Activated naive CD4-positive, alpha-beta T cell treated with anti-CD3 and anti-CD28 coated beads, Interleukin-2, amount 10 ng/mL, durations not matched to agents 7 days and 5 days (primary cell): ENCODE data around the gene NAA25.
A peak's percentile ranks its signal among the peaks of the same experiment; 100 is the strongest.
"Not testable (repeated sequence)": the region's sequence is repeated elsewhere in the genome, so short reads cannot be mapped to it uniquely, and the experiment has no call there.

ENCODE experiments used
- CTCF ChIA-PET: fragments of 350-600 bp; sonication (Branson Sonifier 250); formaldehyde crosslinking; loops from one replicate; lab custom pipeline; 2021; ENCODE audit warnings: antibody characterized with exemption; lab: Charles Lee
- DNase-seq: peaks from one replicate; pipeline ENCODE4 v3.0.0-alpha.2; 2020
- H3K27ac Mint-ChIP-seq: one replicate; pipeline ENCODE4 v1.8.0; 2021; ENCODE audit warnings: mild to moderate bottlenecking, moderate library complexity, mixed read lengths
- H3K27me3 Mint-ChIP-seq: one replicate; pipeline ENCODE4 v1.8.0; 2021; ENCODE audit warnings: mild to moderate bottlenecking, mixed read lengths
- H3K36me3 Mint-ChIP-seq: one replicate; pipeline ENCODE4 v1.8.0; 2021; ENCODE audit warnings: mixed read lengths
- H3K4me1 Mint-ChIP-seq: one replicate; pipeline ENCODE4 v1.8.0; 2021; ENCODE audit warnings: mixed read lengths
- H3K4me3 Mint-ChIP-seq: one replicate; pipeline ENCODE4 v1.8.0; 2021; ENCODE audit warnings: mild to moderate bottlenecking, moderate library complexity, mixed read lengths
- H3K9me3 Mint-ChIP-seq: one replicate; pipeline ENCODE4 v1.8.0; 2021; ENCODE audit warnings: mixed read lengths

Gene NAA25

DNA sequence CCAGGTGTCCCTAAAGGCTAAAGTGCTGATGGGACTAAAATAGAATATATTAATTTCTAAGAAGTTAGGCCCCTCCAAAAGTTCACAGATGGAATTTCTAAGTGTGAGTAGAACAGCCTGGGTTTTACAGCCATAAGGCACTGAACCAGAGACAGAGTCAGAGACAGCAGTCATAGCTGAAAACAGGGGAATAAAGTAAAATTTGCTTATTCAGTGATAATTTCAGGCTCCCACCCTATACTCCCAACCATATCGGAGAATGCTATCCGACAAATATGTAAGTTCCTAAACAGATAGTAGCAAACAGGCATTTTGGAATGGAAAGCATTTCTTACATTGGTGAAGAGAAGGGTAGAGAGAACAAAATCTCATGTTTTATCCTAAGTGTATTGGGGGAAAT, 45.3 kb downstream of the NAA25 start:
- Mint-ChIP-seq H3K27me3 (no peaks in the 10 kb centered on the region), H3K4me3 (no peak overlapping the region), H3K9me3 (no peaks in the 10 kb centered on the region), H3K4me1 (no peaks in the 10 kb centered on the region), H3K27ac (no peak overlapping the region), H3K36me3 (peaks cover 42% of the 10 kb centered on the region)
- DNase-seq: no peak
- CTCF ChIA-PET: no interaction called here

DNA sequence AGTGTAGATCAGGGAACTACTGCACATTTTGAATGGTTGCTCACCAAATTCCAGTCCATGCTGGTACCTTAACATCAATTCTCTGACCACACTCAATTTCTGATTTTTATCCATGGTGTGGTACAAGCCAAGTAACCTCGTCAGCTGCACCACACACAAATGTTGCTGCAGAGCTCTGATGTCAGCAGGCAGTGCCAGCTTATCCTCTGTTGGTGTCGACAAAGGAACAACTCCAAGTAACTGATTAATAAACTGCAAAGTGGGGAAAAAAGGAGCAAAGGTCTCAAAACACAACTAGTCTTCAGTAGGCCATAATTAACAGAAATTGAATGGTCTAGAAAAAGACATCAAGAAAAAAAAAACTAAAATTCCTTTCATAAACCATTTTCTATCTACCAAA, 47.4 kb downstream of the NAA25 start:
- peaks cover 36% of the 10 kb centered on the region for H3K36me3 Mint-ChIP-seq
- peak overlapping the region; percentile 17 for H3K27ac Mint-ChIP-seq
- H3K4me1 Mint-ChIP-seq: no peaks in the 10 kb centered on the region
- H3K9me3 Mint-ChIP-seq: no peaks in the 10 kb centered on the region
- no peak for DNase-seq
- no peaks in the 10 kb centered on the region for H3K27me3 Mint-ChIP-seq
- no peak overlapping the region for H3K4me3 Mint-ChIP-seq
- CTCF ChIA-PET: interaction anchor here (0.9 kb wide), 1 partner anchor 9 kb away, joined by 5 read pairs; no protein-coding TSS in a partner anchor

DNA sequence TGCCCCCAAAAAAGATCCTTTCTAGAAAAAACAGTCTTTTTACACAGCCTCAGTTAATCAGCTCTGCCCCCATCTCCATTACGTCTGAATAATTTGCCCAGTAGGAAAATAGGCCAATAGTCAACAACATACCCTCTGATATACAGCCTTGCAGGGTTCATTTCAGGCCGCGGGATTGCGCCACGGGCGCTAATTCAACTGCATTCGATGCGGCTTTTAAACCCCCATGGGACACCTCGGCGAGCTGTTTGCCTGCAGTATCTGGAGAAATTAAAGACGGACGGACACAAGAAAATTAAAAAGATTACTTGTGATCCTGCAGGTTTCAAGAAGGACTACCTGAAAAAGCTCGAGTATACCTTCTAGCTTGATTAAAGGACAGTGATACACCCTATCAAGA, 59.2 kb downstream of the NAA25 start:
- CTCF ChIA-PET: no interaction called here
- peaks cover 50% of the 10 kb centered on the region for H3K36me3 Mint-ChIP-seq
- no peak overlapping the region for H3K4me3 Mint-ChIP-seq
- H3K9me3 Mint-ChIP-seq: no peaks in the 10 kb centered on the region
- no peaks in the 10 kb centered on the region for H3K27me3 Mint-ChIP-seq
- no peaks in the 10 kb centered on the region for H3K4me1 Mint-ChIP-seq
- DNase-seq: no peak
- H3K27ac Mint-ChIP-seq: no peak overlapping the region

DNA sequence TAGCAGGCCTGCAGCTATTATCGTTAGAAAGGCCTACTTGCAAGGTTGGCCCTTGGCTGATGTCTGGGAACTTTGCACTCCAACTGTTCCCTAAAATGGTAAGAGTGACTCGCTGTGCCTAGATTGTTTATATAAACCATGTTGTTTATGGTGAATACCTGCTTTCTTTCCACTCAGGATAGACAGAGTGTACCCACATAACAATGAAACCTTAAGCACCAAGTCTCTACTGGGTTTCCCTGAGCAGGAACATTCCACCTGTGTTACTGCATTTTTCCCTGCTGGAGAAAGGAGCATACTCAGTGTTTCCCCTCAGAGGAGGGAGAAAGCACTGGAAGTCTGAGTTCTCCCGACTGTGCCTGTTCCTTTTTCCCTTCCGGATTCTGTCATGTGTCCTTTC, 62.6 kb downstream of the NAA25 start:
- DNase-seq: no peak
- Mint-ChIP-seq H3K4me3 (no peak overlapping the region), H3K27ac (peak overlapping the region; percentile 56), H3K36me3 (peaks cover 42% of the 10 kb centered on the region), H3K4me1 (no peaks in the 10 kb centered on the region), H3K27me3 (no peaks in the 10 kb centered on the region), H3K9me3 (no peaks in the 10 kb centered on the region)
- CTCF ChIA-PET: no interaction called here

DNA sequence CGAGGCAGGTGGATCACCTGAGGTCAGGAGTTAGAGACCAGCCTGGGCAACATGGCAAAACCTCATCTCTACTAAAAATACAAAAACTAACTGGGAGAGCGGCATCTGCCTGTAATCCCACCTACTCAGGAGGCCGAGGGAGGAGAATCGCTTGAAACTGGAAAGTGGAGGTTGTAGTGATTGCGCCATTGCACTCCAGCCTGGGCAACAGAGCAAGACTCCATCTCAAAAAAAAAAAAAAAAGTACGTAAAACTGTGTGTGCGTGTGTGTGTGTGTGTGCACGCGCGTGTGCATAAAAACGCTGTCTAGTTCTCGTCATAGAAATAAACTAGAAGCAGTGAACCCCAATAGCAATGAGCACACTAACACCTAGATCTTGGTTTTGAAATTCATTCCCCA, 72.0 kb downstream of the NAA25 start:
- H3K27ac Mint-ChIP-seq, H3K4me3 Mint-ChIP-seq, CTCF ChIA-PET, DNase-seq, H3K4me1 Mint-ChIP-seq, H3K27me3 Mint-ChIP-seq, H3K9me3 Mint-ChIP-seq: not testable (repeated sequence)
- peaks cover 40% of the 10 kb centered on the region for H3K36me3 Mint-ChIP-seq

DNA sequence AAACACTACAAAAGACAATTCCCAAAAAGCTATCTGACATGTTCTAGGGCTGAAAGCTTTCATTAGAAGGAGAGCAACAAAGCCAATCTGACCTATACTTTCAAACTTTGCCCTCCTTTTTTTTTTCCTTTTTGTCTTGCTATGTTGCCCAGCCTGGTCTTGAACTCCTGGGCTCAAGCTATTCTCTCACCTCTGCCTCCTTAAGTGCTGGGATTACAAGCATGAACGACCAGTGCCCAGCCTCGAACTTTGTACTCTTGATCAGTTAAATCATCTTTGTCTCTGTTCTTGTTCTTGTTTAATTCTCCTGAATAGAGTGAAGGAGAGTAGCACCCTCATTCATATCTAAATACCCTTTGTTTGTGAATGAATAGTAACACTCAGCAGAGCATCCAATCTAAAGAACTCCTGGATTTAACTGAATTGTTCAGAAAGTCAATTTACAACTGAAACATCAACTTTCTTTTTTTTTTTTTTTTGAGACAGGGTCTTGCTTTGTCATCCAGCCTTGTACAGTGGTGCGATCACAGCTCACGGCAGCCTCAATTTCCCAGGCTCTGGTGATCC, 73.3 kb downstream of the NAA25 start:
- CTCF ChIA-PET: interaction anchor here (1.4 kb wide), 1 partner anchor 15 kb away, joined by 4 read pairs; no protein-coding TSS in a partner anchor
- no peaks in the 10 kb centered on the region for H3K9me3 Mint-ChIP-seq
- no peak for DNase-seq
- no peaks in the 10 kb centered on the region for H3K4me1 Mint-ChIP-seq
- H3K27me3 Mint-ChIP-seq: no peaks in the 10 kb centered on the region
- no peak overlapping the region for H3K4me3 Mint-ChIP-seq
- peaks cover 41% of the 10 kb centered on the region for H3K36me3 Mint-ChIP-seq
- peak overlapping the region; percentile 10 for H3K27ac Mint-ChIP-seq

DNA sequence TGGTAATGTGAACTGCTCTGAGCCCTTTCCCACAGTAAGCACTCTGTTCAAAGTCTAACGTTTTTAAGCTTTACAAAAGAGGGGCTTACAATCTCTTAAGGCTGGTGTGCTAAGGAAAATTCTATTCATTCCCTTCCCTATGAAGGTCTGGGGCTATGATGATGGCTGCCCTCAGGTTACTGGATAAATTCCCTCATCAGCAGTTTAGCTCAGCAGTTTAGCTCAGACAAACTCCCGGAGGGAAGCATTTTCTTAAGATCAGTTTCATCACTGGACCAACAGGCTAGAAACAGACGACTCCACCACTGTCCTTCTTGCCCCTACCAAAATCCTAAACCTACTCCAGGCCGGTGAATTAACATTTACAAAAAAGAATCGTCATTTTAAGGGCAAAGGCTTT, 76.3 kb downstream of the NAA25 start:
- CTCF ChIA-PET: interaction anchor here (0.7 kb wide), 1 partner anchor 18 kb away, joined by 3 read pairs; no protein-coding TSS in a partner anchor
- H3K4me1 Mint-ChIP-seq: no peaks in the 10 kb centered on the region
- H3K36me3 Mint-ChIP-seq: peaks cover 38% of the 10 kb centered on the region
- no peak overlapping the region for H3K4me3 Mint-ChIP-seq
- H3K27me3 Mint-ChIP-seq: no peaks in the 10 kb centered on the region
- no peak for DNase-seq
- H3K27ac Mint-ChIP-seq: no peak overlapping the region
- no peaks in the 10 kb centered on the region for H3K9me3 Mint-ChIP-seq

DNA sequence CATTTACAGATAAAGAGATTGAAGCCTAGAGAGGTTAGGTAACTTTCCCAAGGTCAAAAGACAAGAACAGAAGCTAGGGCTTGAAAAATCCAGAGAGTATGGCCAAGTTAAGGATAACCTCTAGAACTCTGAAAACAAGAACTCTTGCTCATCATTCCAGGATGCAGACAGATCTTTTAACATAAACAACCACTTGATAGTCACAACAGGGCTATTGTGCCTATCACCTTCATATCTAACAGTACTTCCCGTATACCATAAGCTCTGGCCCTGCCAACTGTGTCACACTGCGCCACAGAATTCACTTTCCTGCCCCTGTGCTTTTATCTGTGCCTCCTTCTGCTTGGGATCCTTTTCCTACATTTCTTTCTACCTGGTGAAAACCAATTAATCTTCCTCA, 77.1 kb downstream of the NAA25 start:
- DNase-seq: no peak
- Mint-ChIP-seq H3K9me3 (no peaks in the 10 kb centered on the region), H3K27ac (no peak overlapping the region), H3K27me3 (no peaks in the 10 kb centered on the region), H3K4me3 (no peak overlapping the region), H3K4me1 (no peaks in the 10 kb centered on the region), H3K36me3 (peaks cover 36% of the 10 kb centered on the region)
- CTCF ChIA-PET: no interaction called here

DNA sequence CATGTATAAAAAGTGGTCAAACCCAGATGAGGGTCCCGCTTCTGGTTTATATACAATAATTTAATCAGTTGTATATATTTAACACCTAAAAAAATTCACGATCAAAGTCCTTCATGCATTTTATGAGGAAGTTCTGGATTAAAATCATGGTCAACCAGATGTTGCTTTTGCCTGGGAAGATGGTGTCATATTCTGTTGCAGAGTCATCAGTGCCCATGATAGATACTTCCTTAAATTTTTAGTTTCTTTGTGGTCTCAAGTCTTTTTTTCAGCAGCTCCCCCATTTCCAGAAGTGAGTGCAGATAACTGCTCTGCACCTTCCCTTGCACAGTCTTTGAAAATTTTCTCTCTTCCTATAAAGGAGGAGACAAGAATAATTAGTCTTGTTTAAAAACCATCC, 79.3 kb downstream of the NAA25 start:
- no peak overlapping the region for H3K4me3 Mint-ChIP-seq
- peaks cover 13% of the 10 kb centered on the region for H3K4me1 Mint-ChIP-seq
- CTCF ChIA-PET: interaction anchor here (2.4 kb wide), 1 partner anchor 15 kb away, joined by 8 read pairs; no protein-coding TSS in a partner anchor
- H3K9me3 Mint-ChIP-seq: no peaks in the 10 kb centered on the region
- DNase-seq: no peak
- H3K27ac Mint-ChIP-seq: no peak overlapping the region
- no peaks in the 10 kb centered on the region for H3K27me3 Mint-ChIP-seq
- H3K36me3 Mint-ChIP-seq: peaks cover 44% of the 10 kb centered on the region

DNA sequence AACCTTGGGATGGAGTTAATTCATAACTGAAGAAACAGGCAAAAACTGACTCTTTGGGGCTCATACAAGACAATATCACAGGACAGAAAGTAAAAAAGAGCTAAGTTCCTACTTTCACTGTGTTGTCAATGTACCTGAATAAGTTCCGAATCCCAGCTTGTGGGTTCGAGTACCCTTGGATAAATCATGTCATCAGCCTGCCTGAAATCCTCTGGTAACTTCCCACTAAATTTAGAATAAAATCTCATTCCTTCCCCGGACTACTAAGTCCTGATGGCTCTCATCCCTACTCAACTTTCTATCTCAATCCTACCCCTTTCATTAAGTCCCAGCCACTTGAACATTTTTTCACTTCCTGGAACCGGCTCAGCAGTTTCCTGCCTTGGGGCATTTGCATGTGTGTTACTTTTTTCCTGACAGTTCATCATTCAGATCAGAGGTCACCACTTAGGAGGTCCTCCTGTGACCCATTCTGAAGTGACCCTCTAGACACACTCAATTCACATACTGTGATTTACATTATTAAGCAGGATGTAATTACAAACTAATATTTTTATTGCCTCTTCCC, 82.7 kb downstream of the NAA25 start:
- Mint-ChIP-seq H3K27me3 (no peaks in the 10 kb centered on the region), H3K4me1 (peaks cover 13% of the 10 kb centered on the region), H3K4me3 (no peak overlapping the region), H3K27ac (peak overlapping the region; percentile 62), H3K9me3 (no peaks in the 10 kb centered on the region), H3K36me3 (peaks cover 53% of the 10 kb centered on the region)
- DNase-seq: no peak
- CTCF ChIA-PET: no interaction called here

DNA sequence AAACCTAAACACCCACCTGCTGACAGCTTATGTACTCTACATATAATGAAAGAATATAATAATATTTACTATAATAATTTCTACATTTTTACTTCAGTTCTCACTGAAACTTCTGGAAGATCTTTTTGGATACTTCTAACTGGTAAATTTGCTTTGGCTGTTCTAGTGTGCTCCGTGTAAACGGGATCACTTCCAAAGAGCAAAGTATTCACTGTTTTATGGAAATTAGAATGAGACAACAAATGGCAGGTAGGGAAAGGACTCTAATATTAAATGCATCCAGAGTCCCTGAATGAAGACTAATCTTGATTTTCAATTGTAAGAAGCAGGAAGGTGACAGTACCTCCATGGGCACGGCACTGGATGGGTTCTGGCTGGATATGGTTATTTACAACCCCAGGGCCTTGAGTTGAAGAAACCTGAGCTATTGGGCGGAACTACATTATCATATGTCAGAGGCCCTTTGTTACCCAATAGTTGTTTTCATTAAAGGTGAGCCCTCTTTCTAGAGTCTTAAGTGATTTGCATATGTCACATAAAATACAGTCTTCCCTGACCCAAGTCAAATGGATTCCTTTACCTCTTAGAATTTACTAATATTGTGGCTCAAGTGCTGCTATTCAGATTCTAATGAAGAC, 84.7 kb downstream of the NAA25 start:
- no peaks in the 10 kb centered on the region for H3K27me3 Mint-ChIP-seq
- no peak overlapping the region for H3K4me3 Mint-ChIP-seq
- peaks cover 47% of the 10 kb centered on the region for H3K36me3 Mint-ChIP-seq
- no peaks in the 10 kb centered on the region for H3K9me3 Mint-ChIP-seq
- CTCF ChIA-PET: interaction anchor here (1.9 kb wide), 1 partner anchor 10 kb away, joined by 13 read pairs; the partner anchor contains the start of gene ERP29
- H3K27ac Mint-ChIP-seq: no peak overlapping the region
- no peak for DNase-seq
- peaks cover 17% of the 10 kb centered on the region for H3K4me1 Mint-ChIP-seq

DNA sequence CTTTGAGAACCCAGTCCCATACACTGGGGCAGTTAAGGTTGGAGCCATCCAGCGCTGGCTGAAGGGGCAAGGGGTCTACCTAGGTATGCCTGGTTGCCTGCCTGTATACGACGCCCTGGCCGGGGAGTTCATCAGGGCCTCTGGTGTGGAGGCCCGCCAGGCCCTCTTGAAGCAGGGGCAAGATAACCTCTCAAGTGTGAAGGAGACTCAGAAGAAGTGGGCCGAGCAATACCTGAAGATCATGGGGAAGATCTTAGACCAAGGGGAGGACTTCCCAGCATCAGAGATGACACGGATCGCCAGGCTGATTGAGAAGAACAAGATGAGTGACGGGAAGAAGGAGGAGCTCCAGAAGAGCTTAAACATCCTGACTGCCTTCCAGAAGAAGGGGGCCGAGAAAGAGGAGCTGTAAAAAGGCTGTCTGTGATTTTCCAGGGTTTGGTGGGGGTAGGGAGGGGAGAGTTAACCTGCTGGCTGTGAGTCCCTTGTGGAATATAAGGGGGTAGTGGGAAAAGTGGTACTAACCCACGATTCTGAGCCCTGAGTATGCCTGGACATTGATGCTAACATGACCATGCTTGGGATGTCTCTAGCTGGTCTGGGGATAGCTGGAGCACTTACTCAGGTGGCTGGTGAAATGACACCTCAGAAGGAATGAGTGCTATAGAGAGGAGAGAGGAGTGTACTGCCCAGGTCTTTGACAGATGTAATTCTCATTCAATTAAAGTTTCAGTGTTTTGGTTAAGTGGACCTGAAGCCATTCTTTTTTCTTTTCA, 86.2 kb downstream of the NAA25 start:
- H3K27ac Mint-ChIP-seq: no peak overlapping the region

DNA sequence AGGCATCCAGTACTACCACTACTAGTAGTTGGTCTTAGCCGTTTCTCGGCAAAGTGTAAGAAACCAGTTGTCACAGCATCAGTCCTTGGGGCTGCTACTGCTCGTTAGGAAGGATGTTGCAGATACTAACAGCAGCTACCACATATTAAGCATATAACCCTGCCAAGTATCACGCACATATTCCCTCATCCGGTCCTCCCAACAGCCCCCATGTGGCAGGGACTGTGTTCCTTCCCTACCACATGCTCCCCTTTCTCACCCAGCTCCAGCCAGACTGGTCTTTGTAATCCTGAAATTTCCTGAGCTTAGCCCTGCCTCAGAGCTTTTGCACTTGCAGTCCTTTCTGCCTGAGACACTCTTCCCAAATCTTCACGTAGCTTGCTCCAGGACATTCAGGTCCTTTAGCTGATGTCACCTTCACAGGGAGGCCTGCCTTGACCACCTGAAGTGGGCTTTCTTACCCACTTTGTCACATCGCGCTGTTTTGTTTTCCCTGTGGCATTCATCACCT, 87.6 kb downstream of the NAA25 start:
- CTCF ChIA-PET: interaction anchor here (0.6 to 2.2 kb wide), 5 partner anchors 13 to 139 kb away, joined by 3 to 10 read pairs (median 4); no protein-coding TSS in a partner anchor
- Mint-ChIP-seq H3K9me3 (peaks cover 3% of the 10 kb centered on the region), H3K27ac (no peak overlapping the region), H3K27me3 (no peaks in the 10 kb centered on the region), H3K36me3 (peaks cover 57% of the 10 kb centered on the region), H3K4me1 (peaks cover 31% of the 10 kb centered on the region), H3K4me3 (no peak overlapping the region)
- DNase-seq: no peak

More for the DNA sequence above, 86.2 kb downstream of the NAA25 start:
- H3K36me3 Mint-ChIP-seq: peaks cover 51% of the 10 kb centered on the region
- CTCF ChIA-PET: interaction anchor here (1.9 kb wide), 1 partner anchor 8 kb away, joined by 13 read pairs; the partner anchor contains the start of gene ERP29
- H3K27me3 Mint-ChIP-seq: no peaks in the 10 kb centered on the region
- no peaks in the 10 kb centered on the region for H3K9me3 Mint-ChIP-seq
- peaks cover 25% of the 10 kb centered on the region for H3K4me1 Mint-ChIP-seq
- DNase-seq: no peak
- H3K4me3 Mint-ChIP-seq: no peak overlapping the region
